A549 (cell line): ENCODE data around the gene KLHL29. TPM values are rescaled to one million over a fixed set of nuclear protein-coding genes. Genes with fewer than 3 reads are reported as not detected.
A peak's percentile ranks its signal among the peaks of the same experiment; 100 is the strongest.

Source experiments
- ATAC-seq, 2 experiments: fragments of 200-7000 bp in 1 of 2; fragments of >200 bp in 1 of 2; cut with Nextera tagmentation in 1 of 2; cut with Tn5 transposase in 1 of 2; 3 replicates each; pipeline versions ENCODE4 v1.8.0 to v1.9.1; 2018 to 2020; ENCODE audit warnings: mild to moderate bottlenecking in 1 of 2, moderate library complexity in 1 of 2
- CTCF ChIA-PET: fragments of 300-600 bp; sonication (Branson Sonifier 250); formaldehyde crosslinking; extraction: SDS; loops from one replicate; lab custom pipeline; 2021; ENCODE audit warnings: antibody characterized with exemption, inconsistent platforms; lab: Yijun Ruan, JAX
- POLR2A ChIA-PET: fragments of 350-600 bp; formaldehyde crosslinking; extraction: SDS; loops from one replicate; lab custom pipeline; 2021; ENCODE audit warnings: antibody characterized with exemption, inconsistent platforms; lab: Yijun Ruan, JAX
- DNase-seq, 2 experiments: peaks; one replicate each; pipeline versions ENCODE4 v3.0.0 to v3.0.0-alpha.2; 2011 to 2016; ENCODE audit warnings: low read depth in 1 of 2, low spot score in 1 of 2
- FAIRE-seq: peaks from 2 replicates; lab custom pipeline; 2011; peaks lifted over from hg19 to GRCh38; lab: Jason Lieb, UNC
- H3K27ac ChIP-seq, 2 experiments: fragments of >200 bp; sonication (Bioruptor Twin); formaldehyde crosslinking; 3 replicates each; pipeline ENCODE4 v1.5.1; 2016 to 2017
- H3K4me1 ChIP-seq: fragments of >200 bp; sonication (Bioruptor Twin); formaldehyde crosslinking; 3 replicates; pipeline ENCODE4 v1.6.1; 2016
- H3K4me2 ChIP-seq: fragments of >200 bp; sonication (Bioruptor Twin); formaldehyde crosslinking; 3 replicates; pipeline ENCODE4 v1.6.1; 2016
- H3K4me3 ChIP-seq: fragments of >200 bp; sonication (Bioruptor Twin); formaldehyde crosslinking; 3 replicates; pipeline ENCODE4 v1.5.1; 2016
- H3K9me3 ChIP-seq: fragments of >200 bp; sonication (Bioruptor Twin); formaldehyde crosslinking; 3 replicates; pipeline ENCODE4 v1.6.1; 2016
- BCL3 ChIP-seq: fragments of >200 bp; sonication (Bioruptor Twin); formaldehyde crosslinking; IDR thresholded peaks from 3 replicates; pipeline ENCODE4 v1.6.1; 2016
- CBX2 ChIP-seq: fragments of 200-600 bp; sonication (generic); IDR thresholded peaks from 2 replicates; pipeline ENCODE4 v1.6.1; 2016; ENCODE audit warnings: low read depth, mild to moderate bottlenecking, borderline replicate concordance
- CBX8 ChIP-seq: fragments of 200-600 bp; sonication (generic); IDR thresholded peaks from 2 replicates; pipeline ENCODE4 v1.6.1; 2016
- CHD2 ChIP-seq: fragments of 150-350 bp; IDR thresholded peaks from 2 replicates; pipeline ENCODE4 v1.6.1; 2014; ENCODE audit warnings: low read length; ENCODE audit not compliant: partially characterized antibody
- CHD4 ChIP-seq: fragments of 200-600 bp; sonication (generic); IDR thresholded peaks from 2 replicates; pipeline ENCODE4 v1.6.1; 2016; ENCODE audit warnings: antibody characterized with exemption, mild to moderate bottlenecking, borderline replicate concordance
- EHMT2 ChIP-seq: fragments of 200-600 bp; sonication (generic); IDR thresholded peaks from 2 replicates; pipeline ENCODE4 v1.6.1; 2016; ENCODE audit warnings: antibody characterized with exemption, low read depth, mild to moderate bottlenecking, moderate library complexity
- FOSB ChIP-seq: fragments of 250-450 bp; sonication (Bioruptor Pico); IDR thresholded peaks from 2 replicates; pipeline ENCODE4 v1.5.0; 2020; ENCODE audit warnings: mild to moderate bottlenecking, moderate library complexity
- FOXS1 ChIP-seq: fragments of 250-450 bp; sonication (Bioruptor Pico); IDR thresholded peaks from 2 replicates; pipeline ENCODE4 v1.5.0; 2020; ENCODE audit warnings: mild to moderate bottlenecking, moderate library complexity
- HEYL ChIP-seq: fragments of 250-450 bp; sonication (Bioruptor Pico); IDR thresholded peaks from 2 replicates; pipeline ENCODE4 v1.8.0; 2021; ENCODE audit warnings: mild to moderate bottlenecking, moderate library complexity
- JUNB ChIP-seq: fragments of >200 bp; sonication (Bioruptor Twin); formaldehyde crosslinking; IDR thresholded peaks from 2 replicates; pipeline ENCODE4 v1.6.1; 2016
- KDM1A ChIP-seq: fragments of 200-600 bp; sonication (generic); IDR thresholded peaks from 2 replicates; pipeline ENCODE4 v1.6.1; 2016; ENCODE audit warnings: low read depth, mild to moderate bottlenecking
- KDM5A ChIP-seq: fragments of 200-600 bp; sonication (generic); IDR thresholded peaks from 2 replicates; pipeline ENCODE4 v1.6.1; 2016; ENCODE audit warnings: antibody characterized with exemption, mild to moderate bottlenecking
- MAFK ChIP-seq: fragments of 450-650 bp; IDR thresholded peaks from 2 replicates; pipeline ENCODE4 v1.6.1; 2014; ENCODE audit not compliant: partially characterized antibody
- NFE2L2 ChIP-seq: fragments of 150-350 bp; conservative IDR thresholded peaks from 2 replicates; pipeline ENCODE4 v1.6.1; 2014; ENCODE audit warnings: low read length
- NPAS2 ChIP-seq: fragments of 250-450 bp; sonication (Bioruptor Pico); IDR thresholded peaks from 2 replicates; pipeline ENCODE4 v1.8.0; 2022; ENCODE audit warnings: mild to moderate bottlenecking, moderate library complexity, borderline replicate concordance
- PHF8 ChIP-seq: fragments of 200-600 bp; sonication (generic); IDR thresholded peaks from 2 replicates; pipeline ENCODE4 v1.6.1; 2016; ENCODE audit warnings: low read depth, mild to moderate bottlenecking, antibody characterized with exemption, moderate library complexity, borderline replicate concordance
- RAD21 ChIP-seq, 2 experiments: fragments of >200 bp in 1 of 2; sonication (Bioruptor Twin) in 1 of 2; formaldehyde crosslinking in 1 of 2; IDR thresholded peaks in 1 of 2; conservative IDR thresholded peaks in 1 of 2; 2 replicates in 1 of 2; 3 replicates in 1 of 2; pipeline ENCODE4 v1.6.1; 2012 to 2018; ENCODE audit warnings: inconsistent platforms in 1 of 2
- RFX5 ChIP-seq: fragments of 450-650 bp; IDR thresholded peaks from 2 replicates; pipeline ENCODE4 v1.7.1; 2014; ENCODE audit warnings: antibody characterized with exemption, mild to moderate bottlenecking, moderate library complexity
- SREBF2 ChIP-seq: fragments of 450-650 bp; IDR thresholded peaks from 2 replicates; pipeline ENCODE4 v1.6.1; 2014; ENCODE audit warnings: mild to moderate bottlenecking, moderate library complexity
- ZSCAN20 ChIP-seq: fragments of 250-450 bp; sonication (Bioruptor Pico); IDR thresholded peaks from 2 replicates; pipeline ENCODE4 v1.8.0; 2022; ENCODE audit warnings: mild to moderate bottlenecking, moderate library complexity
- WGBS: methylation state at CpG from one replicate; pipeline ENCODE4 v1.1.6; 2017; ENCODE audit errors: missing lambda C conversion rate; 5-methylcytosine and 5-hydroxymethylcytosine counted together
- polyA plus RNA-seq, 4 experiments: library from polyadenylated mRNA; depleted of rRNA in 3 of 4; stranded (reverse); fragments of >200 nt; fragmentation: RNase III in 1 of 4; extraction: RNeasy Plus Mini Kit Qiagen cat#74134 plus additional on column Dnase treatment in 1 of 4; gene quantifications; 2 replicates in 3 of 4; 3 replicates in 1 of 4; pipeline ENCODE4 v1.2.3, GENCODE V29; 2011 to 2017
- TF ChIP-seq, protein P1 (sequence below): fragments of >200 bp; sonication (Bioruptor Twin); formaldehyde crosslinking; IDR thresholded peaks from 2 replicates; pipeline ENCODE4 v1.6.1; 2016
- TF ChIP-seq, protein P2 (sequence below): IDR thresholded peaks from 2 replicates; pipeline ENCODE4 v1.6.1; 2012
- TF ChIP-seq, protein P3 (sequence below): fragments of 450-650 bp; IDR thresholded peaks from 2 replicates; pipeline ENCODE4 v1.6.1; 2014; ENCODE audit warnings: antibody characterized with exemption

KLHL29 gene
- polyA plus RNA-seq, 2 of the 4 experiments (the other 2 are of a cell fraction), result 1.3 to 2.5 TPM

GRCh38 chr2:23682481-23682880 is 297.5 kb downstream of the KLHL29 start (continued):
- TF ChIP-seq ZSCAN20 (CRISPR knock-in tag), result no peak
- TF ChIP-seq, protein P1, sequence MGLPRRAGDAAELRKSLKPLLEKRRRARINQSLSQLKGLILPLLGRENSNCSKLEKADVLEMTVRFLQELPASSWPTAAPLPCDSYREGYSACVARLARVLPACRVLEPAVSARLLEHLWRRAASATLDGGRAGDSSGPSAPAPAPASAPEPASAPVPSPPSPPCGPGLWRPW, result no peak
- TF ChIP-seq, protein P2, sequence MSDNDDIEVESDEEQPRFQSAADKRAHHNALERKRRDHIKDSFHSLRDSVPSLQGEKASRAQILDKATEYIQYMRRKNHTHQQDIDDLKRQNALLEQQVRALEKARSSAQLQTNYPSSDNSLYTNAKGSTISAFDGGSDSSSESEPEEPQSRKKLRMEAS, result no peak
- TF ChIP-seq, all 56 proteins: peak for 0

DNA sequence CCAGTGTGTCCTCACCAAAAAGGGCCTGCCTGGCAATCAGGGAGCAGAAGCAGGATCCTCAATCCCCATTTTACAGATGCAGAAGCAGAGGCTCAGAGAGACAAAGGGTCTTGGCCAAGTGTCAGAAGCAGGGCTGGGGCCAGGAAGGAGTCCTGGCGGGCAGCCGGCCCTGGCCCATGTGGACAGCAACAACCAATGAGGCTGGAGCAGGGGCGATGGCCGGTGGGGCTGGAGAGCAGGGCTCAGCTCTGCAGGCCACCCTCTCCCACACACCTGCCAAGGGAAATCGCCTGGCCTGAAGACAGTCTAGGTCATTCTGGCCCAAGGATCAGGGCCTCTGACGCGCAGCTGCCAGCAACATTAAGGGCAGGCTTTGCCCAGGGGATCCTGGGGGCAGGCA is 298.0 kb downstream of the KLHL29 start:
- no peak overlapping the region for H3K27ac ChIP-seq
- no peaks in the 10 kb centered on the region for H3K4me1 ChIP-seq
- no peak overlapping the region for H3K4me2 ChIP-seq
- no peak overlapping the region for H3K4me3 ChIP-seq
- peaks cover 2% of the 10 kb centered on the region; the same call in 1 of the 3 replicates for H3K9me3 ChIP-seq
- CTCF ChIA-PET, result interaction anchor here (1.6 kb wide), 1 partner anchor 8 kb away, joined by 3 read pairs; no protein-coding TSS in a partner anchor
- 82% methylated on average over 7 of the region's 7 CpGs for WGBS
- POLR2A ChIA-PET, result no interaction called here
- DNase-seq, result no peak
- TF ChIP-seq NFE2L2 (no peak), FOXS1 (CRISPR knock-in tag) (no peak), RFX5 (no peak), HEYL (CRISPR knock-in tag) (no peak), BCL3 (no peak), CHD4 (no peak), EHMT2 (no peak), KDM5A (no peak), PHF8 (no peak), KDM1A (no peak), MAFK (no peak), JUNB (no peak), CHD2 (no peak), CBX2 (no peak), SREBF2 (no peak)
- TF ChIP-seq, protein P3, sequence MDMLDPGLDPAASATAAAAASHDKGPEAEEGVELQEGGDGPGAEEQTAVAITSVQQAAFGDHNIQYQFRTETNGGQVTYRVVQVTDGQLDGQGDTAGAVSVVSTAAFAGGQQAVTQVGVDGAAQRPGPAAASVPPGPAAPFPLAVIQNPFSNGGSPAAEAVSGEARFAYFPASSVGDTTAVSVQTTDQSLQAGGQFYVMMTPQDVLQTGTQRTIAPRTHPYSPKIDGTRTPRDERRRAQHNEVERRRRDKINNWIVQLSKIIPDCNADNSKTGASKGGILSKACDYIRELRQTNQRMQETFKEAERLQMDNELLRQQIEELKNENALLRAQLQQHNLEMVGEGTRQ, result no peak
- ATAC-seq, result no peak
- FAIRE-seq, result no peak

- POLR2A ChIA-PET, result no interaction called here
- no peaks in the 10 kb centered on the region for H3K4me1 ChIP-seq
- no peak for TF ChIP-seq CBX2
- TF ChIP-seq ZSCAN20 (CRISPR knock-in tag), result no peak
- TF ChIP-seq FOSB (CRISPR knock-in tag), result no peak
- no peak for TF ChIP-seq RAD21 (conservative IDR thresholded peaks at IDR 0.05 in 1 of 2, IDR thresholded peaks at IDR 0.05 in 1 of 2)
- TF ChIP-seq CBX8, result no peak
- no peak for TF ChIP-seq MAFK
- no peak for TF ChIP-seq NPAS2 (CRISPR knock-in tag)
- TF ChIP-seq, protein P3, result no peak
- CTCF ChIA-PET, result interaction anchor here (0.6 to 2.2 kb wide), 2 partner anchors 18 to 20 kb away, joined by 3 to 4 read pairs; no protein-coding TSS in a partner anchor
- FAIRE-seq (no peak), ATAC-seq (peak in 1 of 2 experiments; percentile 14; a peak in 2 of 6 replicates), DNase-seq (no peak)
- H3K27ac ChIP-seq, result no peak overlapping the region
- no peak overlapping the region for H3K4me2 ChIP-seq
- no peak overlapping the region for H3K4me3 ChIP-seq
- no peaks in the 10 kb centered on the region for H3K9me3 ChIP-seq
- 76% methylated on average over 19 of the region's 19 CpGs for WGBS
Measured at GRCh38 chr2:23684395-23685176, 299.6 kb downstream of the KLHL29 start.
